SU-DHL-6 (cell line): ENCODE data around the gene TMA7.

ENCODE experiments used
- CTCF ChIP-seq: fragments of 200-600 bp; sonication (generic); IDR thresholded peaks from one replicate; pipeline ENCODE4 v1.5.1; 2017; ENCODE audit warnings: antibody characterized with exemption, mild to moderate bottlenecking, low read length, moderate library complexity; ENCODE audit not compliant: insufficient read depth, poor library complexity, severe bottlenecking
- EZH2phosphoT487 ChIP-seq: fragments of 200-600 bp; sonication (generic), shearing (Covaris generic); conservative IDR thresholded peaks from 2 replicates; pipeline ENCODE4 v1.6.1; 2018; ENCODE audit warnings: mild to moderate bottlenecking, antibody characterized with exemption, low read length, moderate library complexity, mixed read lengths

- TF ChIP-seq CTCF (no peak), EZH2phosphoT487 (no peak)
Observed at GRCh38 chr3:48419149-48419548, 20.9 kb upstream of the TMA7 start.
